ENCODE results near the gene EIPR1. TPM values are rescaled to one million over a fixed set of nuclear protein-coding genes. Genes with fewer than 3 reads are reported as not detected.

Gene EIPR1
- total and polyA plus RNA-seq, 5 experiments from 2014 or later, result 26.8 to 42.2 (median 38.1) TPM

DNA sequence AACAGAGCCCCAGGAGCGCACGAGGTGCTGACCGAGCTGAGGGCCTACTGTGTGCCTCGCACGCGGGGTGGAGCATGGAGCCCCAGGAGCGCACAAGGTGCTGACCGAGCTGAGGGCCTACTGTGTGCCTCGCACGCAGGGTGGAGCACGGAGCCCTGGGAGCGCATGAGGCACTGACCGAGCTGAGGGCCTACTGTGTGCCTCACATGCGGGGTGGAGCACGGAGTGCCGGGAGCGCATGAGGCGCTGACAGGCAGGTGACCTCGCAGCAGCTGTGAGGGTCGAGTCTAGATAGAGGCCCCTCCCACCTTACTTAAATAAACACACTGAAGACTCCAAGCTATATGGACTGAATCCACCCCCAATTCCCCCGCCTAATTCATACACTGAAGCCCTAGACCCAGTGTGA is 60.3 kb downstream of the EIPR1 start:
- no peak for ATAC-seq
- no peak for DNase-seq
- Mint-ChIP-seq H3K9me3 (no peaks in the 10 kb centered on the region), H3K4me1 (peaks cover 14 to 22% (median 19%) of the 10 kb centered on the region in 4 donors), H3K27me3 (no peaks in the 10 kb centered on the region), H3K27ac (no peak overlapping the region), H3K4me3 (no peak overlapping the region), H3K36me3 (peaks cover 0 to 40% (median 25%) of the 10 kb centered on the region in 3 donors)
- POLR2A ChIA-PET, result no interaction called here

DNA sequence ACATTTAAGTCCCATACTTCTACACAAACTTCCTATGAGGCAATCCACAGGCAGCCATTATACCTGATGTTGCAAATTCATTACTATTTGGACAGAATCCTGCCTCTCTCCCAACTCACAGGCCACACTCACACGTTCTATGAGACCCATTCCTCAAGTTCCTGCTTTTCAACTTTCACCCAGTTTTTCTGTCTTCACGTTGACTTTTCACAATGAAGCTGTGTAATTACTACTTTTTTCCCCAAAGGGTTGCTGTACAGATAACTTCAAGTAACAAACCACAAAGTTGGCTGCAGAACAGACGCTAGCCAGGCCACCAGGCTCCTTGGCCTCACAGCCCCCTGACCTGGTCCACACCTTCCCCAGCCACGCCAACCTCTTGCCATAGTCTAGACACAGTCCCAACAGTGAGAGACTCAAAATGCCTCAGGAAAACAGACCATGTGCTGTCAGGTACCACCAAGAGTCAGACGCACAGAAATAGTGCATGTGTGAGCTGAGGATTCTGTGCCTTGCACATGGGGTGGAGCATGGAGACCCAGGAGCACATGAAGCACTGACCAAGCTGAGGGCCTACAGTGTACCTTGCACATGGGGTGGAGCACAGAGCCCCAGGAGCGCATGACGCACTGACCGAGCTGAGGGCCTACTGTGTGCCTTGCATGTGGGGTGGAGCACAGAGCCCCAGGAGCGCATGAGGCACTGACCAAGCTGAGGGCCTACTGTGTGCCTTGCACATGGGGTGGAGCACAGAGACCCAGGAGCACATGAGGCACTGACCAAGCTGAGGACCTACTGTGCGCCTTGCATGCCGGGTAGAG is 61.0 kb downstream of the EIPR1 start:
- Mint-ChIP-seq H3K4me1 (peaks cover 14 to 27% (median 19%) of the 10 kb centered on the region in 4 donors), H3K36me3 (peaks cover 0 to 35% (median 22%) of the 10 kb centered on the region in 3 donors), H3K27ac (peak overlapping the region in 1 of 10 donors; percentile 1), H3K4me3 (no peak overlapping the region), H3K9me3 (no peaks in the 10 kb centered on the region), H3K27me3 (no peaks in the 10 kb centered on the region)
- POLR2A ChIA-PET, result no interaction called here
- DNase-seq (no peak), ATAC-seq (no peak)

DNA sequence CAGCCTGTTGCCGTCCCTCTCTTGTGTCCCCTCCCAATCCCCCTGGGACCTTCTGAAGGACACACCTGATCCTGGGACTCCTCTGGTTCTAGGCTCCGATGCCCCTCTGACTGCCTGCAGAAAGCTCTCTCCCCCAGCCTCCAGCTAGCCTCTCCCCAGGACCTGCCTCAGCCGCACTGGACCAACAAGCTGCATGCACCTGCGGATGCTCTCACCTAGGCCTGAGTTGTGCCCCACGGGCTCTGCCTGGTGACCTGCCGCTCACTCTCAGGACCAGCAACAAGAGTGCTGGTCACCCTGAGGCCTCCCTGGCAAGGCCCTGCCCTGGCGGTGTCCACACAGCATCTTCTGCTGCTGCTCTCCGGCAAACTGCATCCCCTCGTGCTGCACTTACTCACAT is 63.0 kb downstream of the EIPR1 start:
- ATAC-seq (no peak), DNase-seq (no peak)
- Mint-ChIP-seq H3K27ac (peak overlapping the region in 1 of 10 donors; percentile 51), H3K27me3 (no peaks in the 10 kb centered on the region), H3K4me3 (no peak overlapping the region), H3K9me3 (no peaks in the 10 kb centered on the region), H3K36me3 (peaks cover 0 to 23% (median 14%) of the 10 kb centered on the region in 3 donors), H3K4me1 (peaks cover 14 to 27% (median 19%) of the 10 kb centered on the region in 4 donors)
- POLR2A ChIA-PET, result no interaction called here

DNA sequence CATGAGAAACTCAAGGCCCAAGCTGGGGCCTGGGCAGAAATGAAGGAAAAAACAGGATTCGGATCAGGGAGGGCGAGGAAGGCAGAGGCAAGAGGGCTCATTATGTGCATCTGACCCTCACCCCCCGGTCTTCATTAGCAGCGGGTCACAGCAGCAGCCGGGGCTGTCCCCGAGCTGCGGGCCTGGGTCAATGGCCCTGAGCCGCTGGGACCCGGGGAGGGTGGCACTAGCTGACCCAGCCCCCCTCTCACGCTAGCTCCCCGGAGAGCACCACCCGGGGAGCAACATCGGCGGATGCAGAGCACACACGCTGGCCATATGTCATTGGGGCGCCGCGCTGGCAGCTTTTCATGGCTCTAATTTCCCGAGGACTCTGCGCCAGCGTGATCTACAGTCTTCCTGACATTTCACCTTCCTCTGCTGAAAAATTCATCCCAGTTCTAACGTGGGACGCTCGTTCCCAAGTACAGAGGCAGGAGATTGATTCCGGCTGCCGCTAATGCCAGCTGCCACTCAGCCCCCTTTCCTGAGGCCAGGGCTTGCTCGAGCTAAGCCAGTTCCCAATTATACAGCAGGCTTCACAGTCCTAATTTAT is 63.7 kb downstream of the EIPR1 start:
- DNase-seq, result no peak
- peaks cover 14 to 34% (median 19%) of the 10 kb centered on the region in 4 donors for H3K4me1 Mint-ChIP-seq
- no peak overlapping the region for H3K4me3 Mint-ChIP-seq
- POLR2A ChIA-PET, result no interaction called here
- H3K27me3 Mint-ChIP-seq, result no peaks in the 10 kb centered on the region
- H3K27ac Mint-ChIP-seq, result peak overlapping the region in 4 of 10 donors; percentile 1 to 68 (median 56)
- ATAC-seq, result no peak
- no peaks in the 10 kb centered on the region for H3K9me3 Mint-ChIP-seq
- peaks cover 0 to 18% (median 9%) of the 10 kb centered on the region in 3 donors for H3K36me3 Mint-ChIP-seq

DNA sequence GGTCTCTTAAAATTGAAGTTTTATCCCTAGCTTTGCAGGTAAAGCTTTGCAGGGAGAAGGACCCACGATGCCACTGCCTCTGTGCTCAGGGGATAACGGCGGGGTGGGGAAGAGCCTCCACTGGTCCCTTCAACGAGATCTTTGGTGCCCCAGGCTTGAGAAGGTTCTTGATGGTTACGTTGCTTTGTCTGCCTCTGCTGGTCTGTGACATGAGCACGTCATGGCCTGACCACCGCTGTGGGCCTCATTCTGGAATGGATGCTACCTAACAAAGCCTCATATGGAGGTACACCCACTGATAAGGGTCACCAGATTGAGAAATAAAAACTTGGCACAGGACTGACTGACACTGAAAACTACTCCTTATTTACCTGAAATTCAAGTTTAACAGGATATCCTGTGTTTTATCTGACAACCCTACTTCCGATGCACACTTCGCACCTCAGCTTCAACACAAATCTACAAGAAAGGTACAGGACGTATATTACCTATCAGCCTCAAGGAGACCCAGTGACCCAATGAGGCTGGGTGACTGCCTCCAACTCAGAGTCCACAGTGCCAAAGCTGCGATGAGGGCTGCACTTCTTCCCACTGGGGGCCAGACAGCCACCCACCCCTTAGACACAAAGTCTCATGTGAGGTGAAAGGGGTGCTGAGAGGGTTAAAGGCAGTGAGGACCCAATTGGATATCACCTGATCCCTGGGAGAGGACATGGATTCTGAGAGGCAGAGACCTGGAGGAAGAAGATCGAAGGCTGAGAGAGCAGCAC is 64.9 kb downstream of the EIPR1 start:
- Mint-ChIP-seq H3K27ac (peak overlapping the region in 8 of 10 donors; percentile 36 to 71 (median 60)), H3K27me3 (no peaks in the 10 kb centered on the region), H3K36me3 (peaks cover 0 to 8% (median 2%) of the 10 kb centered on the region in 3 donors), H3K4me1 (peaks cover 14 to 38% (median 25%) of the 10 kb centered on the region in 4 donors), H3K9me3 (no peaks in the 10 kb centered on the region), H3K4me3 (peak overlapping the region in 1 of 10 donors; percentile 15)
- ATAC-seq, result no peak
- DNase-seq, result no peak
- POLR2A ChIA-PET, result no interaction called here

DNA sequence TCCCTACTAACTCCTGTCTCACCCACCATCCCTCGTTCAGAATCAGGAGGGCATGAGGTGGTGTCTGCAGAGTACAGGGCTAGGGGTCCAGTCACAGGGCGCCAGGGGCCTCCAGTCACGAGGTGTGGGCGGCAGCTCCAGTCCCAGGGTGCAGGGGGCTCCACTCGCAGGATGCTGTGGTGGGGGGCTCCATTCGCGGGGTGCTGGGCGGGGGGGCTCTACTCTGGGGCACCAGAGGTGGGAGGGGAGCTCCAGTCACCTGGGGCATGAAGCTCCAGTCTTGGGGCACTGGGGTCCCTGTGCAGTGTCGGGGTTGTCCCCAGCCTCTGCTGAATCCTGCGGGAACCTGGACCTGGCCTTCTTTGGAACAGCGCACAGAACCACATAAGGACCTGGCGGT is 66.0 kb downstream of the EIPR1 start:
- ATAC-seq (no peak), DNase-seq (no peak)
- Mint-ChIP-seq H3K36me3 (peaks cover 0 to 5% (median 2%) of the 10 kb centered on the region in 3 donors), H3K27ac (no peak overlapping the region), H3K9me3 (no peaks in the 10 kb centered on the region), H3K4me3 (no peak overlapping the region), H3K27me3 (no peaks in the 10 kb centered on the region), H3K4me1 (peaks cover 14 to 35% (median 22%) of the 10 kb centered on the region in 4 donors)
- POLR2A ChIA-PET, result no interaction called here

DNA sequence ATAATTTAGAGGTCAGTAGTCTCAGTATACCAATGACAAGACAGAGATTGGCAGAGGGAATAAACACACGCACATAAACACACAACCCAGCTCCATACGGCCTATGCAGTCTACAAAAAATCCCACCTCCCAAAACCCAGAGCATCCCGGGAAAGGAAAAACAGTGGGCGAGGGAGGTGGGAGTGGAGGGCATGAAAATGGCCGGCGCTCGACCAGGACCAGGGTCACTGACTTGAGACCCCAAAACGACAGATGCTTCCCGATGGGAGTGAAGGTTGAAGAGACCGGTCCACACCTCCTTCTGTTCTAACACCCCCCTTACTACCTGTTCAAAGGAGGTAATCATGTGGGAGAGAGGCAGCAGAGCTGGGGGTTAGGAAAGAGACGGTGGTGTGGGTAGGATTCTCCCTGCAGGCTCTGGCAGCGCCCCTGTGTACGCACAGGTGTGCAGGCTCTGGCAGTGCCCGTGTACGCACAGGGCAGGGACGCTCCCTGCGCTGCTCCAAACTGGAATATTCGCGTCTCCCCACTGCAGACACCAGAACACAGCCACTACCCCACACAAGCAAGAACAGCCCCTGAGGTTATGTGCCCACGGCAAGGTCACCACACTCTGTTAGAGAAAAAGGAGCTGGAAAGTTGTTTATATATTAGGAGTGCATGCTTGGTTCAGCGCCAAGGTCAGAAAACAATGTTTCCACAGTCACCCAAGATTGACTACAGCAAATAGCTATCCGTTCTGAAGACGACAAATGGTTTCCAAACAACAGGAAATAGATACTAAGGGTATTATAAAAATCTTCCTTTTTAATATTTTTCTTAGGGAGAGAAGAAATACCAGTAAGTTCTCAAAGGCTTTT is 67.9 kb downstream of the EIPR1 start:
- ATAC-seq (no peak), DNase-seq (no peak)
- Mint-ChIP-seq H3K27ac (peak overlapping the region in 2 of 10 donors; percentile 13 to 53), H3K9me3 (no peaks in the 10 kb centered on the region), H3K36me3 (peaks cover 0 to 5% (median 2%) of the 10 kb centered on the region in 3 donors), H3K4me3 (no peak overlapping the region), H3K27me3 (no peaks in the 10 kb centered on the region), H3K4me1 (peaks cover 13 to 41% (median 27%) of the 10 kb centered on the region in 4 donors)
- POLR2A ChIA-PET, result no interaction called here

DNA sequence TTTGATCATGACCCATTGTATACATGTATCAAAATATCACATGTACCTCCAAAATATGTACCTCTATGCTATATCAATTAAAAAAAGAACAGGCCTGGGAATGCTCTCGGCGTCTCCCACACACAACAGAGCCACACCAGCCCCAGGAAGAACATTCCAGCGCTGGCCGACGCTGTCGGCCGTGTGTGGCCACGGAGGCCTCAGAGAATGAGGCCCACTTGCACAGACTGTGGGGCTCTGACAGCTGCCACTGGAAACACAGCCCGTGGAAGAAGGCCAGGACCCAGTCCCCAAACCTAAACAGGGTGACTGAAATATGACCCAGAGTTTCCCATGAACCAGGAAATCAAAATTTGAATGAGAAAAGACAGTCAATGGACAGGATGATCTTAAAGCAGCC is 69.7 kb downstream of the EIPR1 start:
- ATAC-seq, result no peak

DNA sequence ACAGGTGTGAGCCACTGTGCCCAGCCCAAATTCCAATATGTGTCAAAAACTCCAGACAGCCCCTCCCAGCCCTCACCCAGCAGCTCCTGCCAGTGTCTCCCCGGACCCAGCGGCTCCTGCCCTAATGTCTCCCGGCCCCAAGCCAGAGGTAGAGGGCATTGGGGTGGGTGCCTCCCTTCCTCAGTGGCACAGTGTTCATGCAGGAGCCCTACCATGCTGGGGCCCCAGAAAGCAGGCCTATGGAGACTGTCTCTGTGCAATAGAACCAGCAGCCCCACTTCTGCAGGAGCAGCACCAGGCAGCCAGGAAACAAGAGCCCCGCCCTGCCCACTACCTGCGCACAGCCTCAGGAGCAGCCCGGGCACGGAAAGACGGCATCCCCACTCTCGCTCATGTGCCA is 70.4 kb downstream of the EIPR1 start:
- Mint-ChIP-seq H3K27ac (peak overlapping the region in 4 of 10 donors; percentile 7 to 79 (median 30)), H3K4me1 (peaks cover 10 to 38% (median 30%) of the 10 kb centered on the region in 4 donors), H3K36me3 (peaks cover 0 to 4% (median 2%) of the 10 kb centered on the region in 3 donors), H3K27me3 (no peaks in the 10 kb centered on the region), H3K9me3 (no peaks in the 10 kb centered on the region), H3K4me3 (no peak overlapping the region)
- ATAC-seq (no peak), DNase-seq (no peak)
- POLR2A ChIA-PET, result no interaction called here

More for the DNA sequence above, 69.7 kb downstream of the EIPR1 start:
- Mint-ChIP-seq H3K27ac (peak overlapping the region in 3 of 10 donors; percentile 10 to 79 (median 10)), H3K4me3 (no peak overlapping the region), H3K27me3 (no peaks in the 10 kb centered on the region), H3K36me3 (peaks cover 0 to 2% (median 2%) of the 10 kb centered on the region in 3 donors), H3K9me3 (no peaks in the 10 kb centered on the region), H3K4me1 (peaks cover 14 to 41% (median 28%) of the 10 kb centered on the region in 4 donors)
- POLR2A ChIA-PET, result no interaction called here
- no peak for DNase-seq

DNA sequence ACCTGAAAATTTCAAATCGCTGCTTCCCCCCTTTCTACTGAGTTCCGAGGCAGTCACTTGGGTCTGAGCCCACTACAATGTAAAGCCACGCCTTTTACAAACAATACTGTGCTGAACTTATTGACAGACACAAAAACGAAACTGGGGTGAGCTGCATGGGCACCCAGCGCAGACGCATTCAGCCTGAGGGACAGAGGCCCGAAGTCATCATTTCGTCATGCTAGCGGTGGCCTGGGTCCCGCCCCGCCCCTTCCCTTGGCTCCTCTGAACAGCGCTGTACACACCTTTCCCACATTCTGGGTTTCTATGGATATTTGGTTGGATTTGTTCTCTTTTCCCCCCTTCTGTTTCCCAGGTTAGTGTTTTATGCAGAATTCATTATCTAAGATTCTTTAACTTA is 71.7 kb downstream of the EIPR1 start:
- H3K27me3 Mint-ChIP-seq, result no peaks in the 10 kb centered on the region
- peak overlapping the region in 5 of 10 donors; percentile 24 to 84 (median 33) for H3K27ac Mint-ChIP-seq

DNA sequence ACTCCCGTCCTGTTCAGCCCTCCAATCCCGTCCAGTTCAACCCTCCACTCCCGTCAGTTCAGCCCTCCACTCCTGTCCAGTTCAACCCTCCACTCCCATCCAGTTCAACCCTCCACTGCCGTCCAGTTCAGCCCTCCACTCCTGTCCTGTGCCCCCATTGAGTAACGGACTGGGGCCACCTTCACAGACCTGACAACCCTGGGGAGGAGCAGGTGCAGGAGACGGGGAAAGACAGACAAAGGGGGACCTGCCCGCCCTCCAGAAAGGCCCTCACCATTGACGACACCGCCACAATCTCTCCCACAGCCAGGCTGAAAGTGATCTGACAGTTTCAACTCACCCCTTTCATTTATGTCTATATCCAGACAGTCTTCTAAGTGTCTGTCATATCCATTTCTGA is 72.2 kb downstream of the EIPR1 start:
- DNase-seq (no peak), ATAC-seq (no peak)
- H3K9me3 Mint-ChIP-seq, result no peaks in the 10 kb centered on the region
- no peaks in the 10 kb centered on the region for H3K27me3 Mint-ChIP-seq
- peaks cover 0 to 16% (median 2%) of the 10 kb centered on the region in 3 donors for H3K36me3 Mint-ChIP-seq
- no peak overlapping the region for H3K4me3 Mint-ChIP-seq
- H3K27ac Mint-ChIP-seq, result peak overlapping the region in 5 of 10 donors; percentile 13 to 84 (median 33)
- H3K4me1 Mint-ChIP-seq, result peaks cover 10 to 38% (median 28%) of the 10 kb centered on the region in 4 donors
- POLR2A ChIA-PET, result no interaction called here

More for the DNA sequence above, 71.7 kb downstream of the EIPR1 start:
- Mint-ChIP-seq H3K4me1 (peaks cover 10 to 38% (median 28%) of the 10 kb centered on the region in 4 donors), H3K4me3 (no peak overlapping the region), H3K9me3 (no peaks in the 10 kb centered on the region), H3K36me3 (peaks cover 0 to 11% (median 2%) of the 10 kb centered on the region in 3 donors)
- DNase-seq, result no peak
- POLR2A ChIA-PET, result no interaction called here
- ATAC-seq, result no peak
